Medulla oblongata (tissue), 1 donor: ENCODE data around the gene FTHL17.

Experiments
- DNase-seq: peaks from one replicate; pipeline ENCODE4 v3.0.0-alpha.2; 2015; ENCODE audit errors: extremely low spot score

FTHL17 gene

DNA sequence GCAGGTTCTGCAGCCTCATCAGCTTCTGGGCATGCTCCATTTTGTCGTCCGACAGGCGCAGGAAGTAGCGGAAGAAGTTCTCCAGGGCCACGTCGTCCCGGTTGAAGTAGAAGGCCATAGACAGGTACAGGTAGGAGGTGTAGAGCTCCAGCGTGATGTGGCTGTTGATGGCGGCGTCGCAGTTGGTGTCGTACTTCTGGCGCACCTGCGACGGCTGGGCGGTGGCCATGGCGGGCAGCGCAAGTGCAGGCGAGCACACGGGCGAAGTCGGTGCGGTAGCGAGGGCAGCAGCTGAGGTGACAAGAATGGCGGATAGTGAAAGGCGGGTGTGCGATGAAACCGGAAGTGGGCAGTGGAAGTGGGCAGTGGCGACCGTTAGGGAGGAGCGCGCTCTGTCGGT, at the start of gene FTHL17:
TSS of gene FTHL17 (minus strand) at position 317 of the 400 bp plus-strand sequence. CDS start at position 229, 88 bp downstream.
- DNase-seq = no peak

DNA sequence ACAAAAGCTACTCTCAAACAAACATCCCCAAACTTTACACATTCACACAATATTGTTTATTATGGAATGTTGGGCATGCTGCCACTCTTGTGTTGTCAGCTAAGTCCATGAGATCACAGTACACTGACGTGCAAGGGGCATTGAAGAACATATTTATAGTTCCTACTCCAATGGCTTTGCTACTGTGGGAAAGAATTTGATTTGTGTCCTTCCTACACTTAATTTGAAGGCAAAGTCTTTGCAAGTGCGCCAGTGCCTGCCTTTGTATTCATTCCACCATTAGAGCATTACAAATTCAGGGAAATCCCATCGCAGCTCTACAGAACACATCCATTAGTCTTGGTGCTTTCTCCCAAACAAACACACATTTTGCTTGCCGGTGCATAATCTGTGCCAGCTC, 45.4 kb upstream of the FTHL17 start:
- no peak for DNase-seq

DNA sequence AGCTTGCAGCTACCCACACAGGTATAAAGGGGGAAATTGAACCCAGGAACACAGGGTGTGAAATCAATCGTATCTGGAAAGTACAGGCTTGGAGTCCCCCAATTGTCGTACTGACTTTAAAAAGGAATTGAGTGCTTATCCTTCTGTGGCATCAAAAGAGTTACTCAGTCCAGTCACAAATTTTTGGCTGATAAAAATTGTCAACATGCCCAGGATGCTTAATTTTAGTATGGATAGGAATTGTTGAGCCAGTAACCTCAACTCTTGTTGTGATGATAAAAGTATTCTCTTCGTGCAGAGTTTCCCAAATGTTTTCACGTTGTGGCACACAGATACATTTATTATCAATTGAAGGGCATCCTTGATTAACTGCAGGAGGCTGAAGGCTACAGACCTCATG, 43.6 kb upstream of the FTHL17 start:
- no peak for DNase-seq

DNA sequence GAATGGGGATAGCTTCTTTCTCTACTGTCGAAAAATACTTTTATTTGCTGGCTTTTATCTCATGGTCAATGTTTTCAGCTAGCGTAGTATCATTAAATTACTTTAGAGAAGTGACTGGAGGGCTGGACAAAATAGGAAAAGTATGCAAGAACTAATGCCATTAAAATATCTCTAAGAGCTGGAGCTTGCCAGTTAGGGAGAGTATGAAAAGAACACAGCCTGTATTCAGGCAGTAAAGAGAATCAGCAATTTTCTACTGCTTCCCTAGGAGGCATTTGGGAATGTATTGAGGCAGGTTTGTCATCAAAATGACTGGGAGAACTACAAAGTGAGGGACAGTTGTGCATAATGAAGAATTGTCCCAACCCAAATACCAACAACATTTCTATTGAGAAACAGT, 43.0 kb upstream of the FTHL17 start:
- no peak for DNase-seq

DNA sequence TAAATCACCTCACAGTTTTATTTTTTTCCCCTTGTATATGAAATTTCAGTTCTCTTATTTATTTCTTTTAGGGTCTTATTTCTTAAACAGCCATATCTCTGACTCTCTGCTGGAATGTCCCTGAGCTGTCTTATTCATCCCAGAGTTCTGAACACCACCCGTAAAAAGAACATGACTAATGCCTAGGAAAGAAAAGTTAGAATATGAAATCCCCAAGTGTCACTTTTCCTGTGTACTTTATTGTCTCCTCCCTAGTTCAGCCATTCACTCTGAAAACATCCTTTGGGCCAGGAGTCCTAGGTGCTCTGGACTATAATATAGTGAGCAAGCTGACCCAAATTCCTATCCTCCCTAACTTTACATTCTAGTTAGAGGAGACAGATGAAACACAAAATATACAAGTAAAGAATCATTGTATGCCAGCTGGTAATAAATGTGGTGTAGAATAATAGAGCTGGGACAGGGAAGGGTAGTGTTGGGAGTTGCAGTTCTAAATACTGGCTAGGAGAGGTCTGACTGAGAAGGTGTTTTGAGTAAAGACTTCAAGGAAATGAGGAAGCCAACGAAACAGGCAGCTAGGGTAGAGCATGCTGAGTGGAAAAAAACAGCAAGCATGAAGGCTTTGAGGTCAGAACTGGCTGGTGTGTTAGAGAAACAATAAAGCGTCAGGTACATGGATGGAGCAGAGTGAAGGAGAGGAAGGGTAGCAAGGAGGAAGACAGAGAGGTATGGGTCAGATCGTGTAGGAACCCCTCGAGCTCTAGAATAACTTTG, 40.6 kb upstream of the FTHL17 start:
- no peak for DNase-seq

DNA sequence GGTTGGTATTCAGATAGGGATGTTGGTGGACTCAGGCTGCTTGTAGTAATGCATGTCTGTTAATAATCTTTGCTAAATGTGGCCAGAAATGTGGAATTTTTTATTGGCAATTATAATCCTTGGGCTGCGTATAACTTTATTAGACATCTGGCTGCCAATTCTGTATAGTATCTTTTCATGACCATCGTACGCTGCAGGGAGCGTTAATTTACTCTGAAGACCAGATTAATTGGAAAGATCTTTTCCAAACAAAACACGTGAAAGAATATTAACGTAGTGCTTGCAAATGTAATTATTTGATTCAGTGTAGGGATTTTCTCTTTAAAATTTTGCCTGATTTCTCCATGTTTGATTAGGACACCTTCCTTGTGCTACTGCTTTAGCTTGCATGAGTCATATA, 38.8 kb upstream of the FTHL17 start:
- DNase-seq = no peak

DNA sequence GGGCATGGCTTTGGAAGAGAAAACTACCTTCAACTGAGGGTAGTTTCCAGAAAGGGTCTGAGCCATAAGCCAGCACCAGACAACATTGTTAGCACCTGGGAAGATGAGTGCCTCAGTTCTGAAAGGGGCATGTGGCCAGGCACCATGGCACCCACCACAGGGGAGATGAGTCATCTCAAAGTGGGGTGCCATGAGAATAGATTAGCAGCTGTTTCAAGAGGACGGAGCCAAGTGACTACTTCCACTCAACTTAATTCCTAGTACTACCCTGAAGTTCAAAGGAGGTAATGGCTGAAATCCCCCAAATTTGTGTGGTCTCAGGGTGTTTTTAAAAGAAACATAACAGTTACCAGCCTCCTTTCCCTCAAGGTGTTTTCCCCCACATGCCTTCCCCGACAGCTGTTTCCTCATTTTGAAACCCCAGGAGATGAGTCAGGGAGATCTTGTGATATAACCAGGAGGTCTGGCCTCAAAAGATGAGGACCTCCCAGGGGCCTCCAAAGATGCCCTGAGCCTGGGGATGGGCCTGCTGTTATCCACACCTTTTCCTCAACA, 27.8 kb upstream of the FTHL17 start:
- DNase-seq = no peak

DNA sequence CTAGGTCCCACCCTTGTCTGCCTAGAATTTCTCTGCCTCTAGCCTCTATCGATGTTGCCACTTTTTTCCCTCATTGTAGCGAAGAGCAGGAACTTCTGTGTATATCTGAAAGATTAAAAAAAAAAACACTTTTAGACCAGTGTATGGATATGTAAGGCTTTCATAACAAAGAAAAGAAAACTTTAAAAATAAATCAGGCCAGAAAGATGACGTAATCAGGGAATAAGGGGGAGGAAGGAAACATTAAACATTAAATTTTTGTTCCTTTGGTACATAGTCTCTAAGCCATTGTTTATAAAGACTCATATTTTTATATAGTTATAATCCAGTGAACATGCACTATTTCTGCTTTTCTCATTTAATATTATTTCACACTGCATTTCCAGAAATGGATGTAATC, 26.2 kb upstream of the FTHL17 start:
- DNase-seq = no peak

DNA sequence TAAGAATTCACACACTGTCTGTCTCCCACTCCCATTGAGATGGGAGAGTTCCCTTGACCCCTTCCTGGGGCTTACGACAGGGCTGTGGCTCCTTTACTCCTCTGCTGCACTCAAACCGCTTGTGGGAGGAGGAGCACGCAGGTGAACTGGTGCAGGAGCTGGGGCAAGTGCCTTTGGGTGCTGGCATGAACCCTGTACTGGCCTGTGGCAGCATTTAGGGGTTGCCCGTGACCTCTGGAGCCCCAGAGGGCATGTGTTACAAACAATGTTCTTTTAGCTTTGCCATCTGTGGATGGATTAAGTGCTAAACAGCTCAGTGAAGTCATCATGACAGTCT, 21.8 kb upstream of the FTHL17 start:
- DNase-seq = no peak

DNA sequence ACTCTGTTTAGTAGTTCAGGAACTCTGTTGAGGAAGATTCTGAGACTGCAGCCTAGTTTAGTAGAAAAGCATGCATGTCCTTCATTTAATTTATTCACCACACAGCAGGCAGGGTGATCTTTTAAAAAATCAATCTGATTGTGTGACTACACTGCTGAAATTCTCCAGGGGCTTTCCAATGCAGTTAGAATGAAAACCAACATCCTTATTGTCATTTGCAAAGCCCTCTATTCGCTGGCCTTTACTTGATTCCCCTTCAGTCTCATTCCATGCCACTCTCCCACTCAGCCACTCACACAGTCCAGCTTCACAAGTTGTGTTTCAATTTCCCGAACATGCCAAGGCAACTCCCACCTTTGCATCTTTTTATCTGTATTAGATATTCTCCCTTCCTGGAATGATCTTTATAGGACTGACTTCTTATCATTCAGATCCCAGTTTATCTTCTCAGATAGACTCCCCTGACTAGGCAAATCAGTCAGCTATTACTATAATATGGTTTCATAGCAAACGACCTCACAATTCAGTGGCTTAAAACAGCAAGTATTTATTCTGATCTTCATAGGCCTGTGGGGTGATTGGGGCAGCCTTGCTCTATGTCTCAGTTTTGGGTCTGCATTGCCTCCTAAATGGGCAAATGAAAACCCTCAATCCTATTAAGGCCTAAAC, 21.3 kb upstream of the FTHL17 start:
- no peak for DNase-seq

DNA sequence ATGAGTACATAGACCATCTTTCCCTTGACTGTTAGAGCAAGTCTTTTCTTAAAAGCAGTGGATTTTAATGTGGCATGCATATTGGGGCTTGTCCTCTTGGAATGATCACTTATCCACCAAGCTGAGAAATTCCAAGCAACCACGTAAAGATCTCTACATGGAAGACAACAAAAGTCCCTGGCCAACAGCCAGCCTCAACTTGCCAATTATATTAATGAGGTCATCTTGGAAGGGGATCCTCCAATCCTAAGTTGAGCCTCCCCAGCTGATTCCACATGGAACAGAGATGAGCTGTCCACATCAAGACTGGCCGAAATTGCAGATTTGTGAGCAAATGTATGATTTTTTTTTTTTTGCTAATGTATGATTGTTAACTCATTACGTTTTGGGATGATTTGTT, 20.6 kb upstream of the FTHL17 start:
- no peak for DNase-seq

DNA sequence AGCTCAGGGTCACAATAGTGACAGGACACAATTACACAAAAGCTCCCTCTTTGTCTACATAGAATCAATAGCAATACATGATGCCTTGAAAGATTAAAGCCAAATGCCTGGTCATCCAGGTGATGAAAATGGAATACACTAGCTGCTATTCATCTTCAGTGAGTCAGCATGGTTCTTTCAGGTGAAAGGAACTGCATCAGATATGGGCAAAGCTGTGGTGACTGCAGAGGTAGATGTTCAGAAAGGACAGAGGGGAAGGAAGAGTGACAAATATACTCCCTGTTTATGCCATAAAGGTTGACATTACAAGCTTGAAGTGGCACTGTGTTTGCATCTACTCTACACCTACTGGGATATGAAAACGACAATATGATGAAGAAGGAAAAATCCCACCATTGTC, 20.0 kb upstream of the FTHL17 start:
- DNase-seq = no peak

DNA sequence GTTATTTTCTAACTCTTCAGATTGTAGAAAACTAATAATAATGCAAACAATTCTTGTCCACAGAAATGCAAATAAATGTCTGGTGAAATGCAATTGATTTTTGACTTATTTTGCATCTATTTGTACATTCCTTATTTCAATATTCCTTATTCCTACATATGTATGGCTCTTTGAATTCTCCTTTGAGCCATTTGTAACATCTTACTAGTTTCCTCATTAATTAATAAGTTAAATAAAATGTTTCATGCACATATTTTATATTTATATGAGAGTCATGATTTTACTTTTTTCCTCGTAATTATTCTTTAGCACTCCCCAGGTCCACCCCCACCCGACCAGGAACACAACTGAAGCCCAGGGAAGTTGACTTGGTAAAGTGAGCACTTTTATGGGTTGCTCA, 2.7 kb upstream of the FTHL17 start:
- DNase-seq = no peak

DNA sequence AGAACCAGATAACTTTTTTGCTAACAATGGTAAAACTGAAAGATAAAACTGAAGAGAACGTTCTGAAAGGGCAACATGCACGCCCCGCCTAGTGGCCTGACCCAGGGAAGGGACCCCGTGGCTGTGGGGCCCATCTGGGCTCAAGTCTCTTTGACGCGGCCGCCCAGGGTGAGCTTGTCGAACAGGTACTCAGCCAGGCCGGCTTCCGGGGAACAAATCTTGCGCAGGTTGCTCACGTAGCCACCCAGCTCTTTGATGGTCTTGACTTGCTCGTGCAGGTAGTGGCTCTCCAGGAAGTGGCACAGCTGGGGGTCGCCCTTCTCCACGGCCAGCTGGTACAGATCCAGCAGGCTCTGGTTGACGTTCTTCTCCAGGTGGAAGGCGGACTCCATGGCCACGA, 579 bp downstream of the FTHL17 start:
- no peak for DNase-seq

DNA sequence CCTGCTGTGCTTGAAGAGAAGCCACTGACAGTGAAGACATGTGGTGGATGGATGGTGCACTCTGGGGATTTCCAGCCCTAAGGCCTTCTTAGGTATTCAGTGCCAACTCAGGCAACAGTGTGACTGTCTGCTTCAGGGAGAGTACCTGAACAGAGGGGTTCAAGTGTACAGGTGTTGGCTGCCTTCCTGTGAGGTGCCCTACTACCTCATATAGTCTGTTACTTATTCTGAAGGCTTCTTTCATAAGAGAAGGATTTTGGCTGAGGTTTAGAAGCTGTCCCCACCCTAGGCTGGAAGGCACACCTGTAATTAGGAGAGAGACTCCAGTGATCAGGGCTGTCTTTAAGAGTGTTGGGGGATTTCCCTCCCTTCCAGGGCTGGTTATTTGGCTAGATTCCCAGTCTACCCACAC, 1.8 kb downstream of the FTHL17 start:
- DNase-seq = no peak

DNA sequence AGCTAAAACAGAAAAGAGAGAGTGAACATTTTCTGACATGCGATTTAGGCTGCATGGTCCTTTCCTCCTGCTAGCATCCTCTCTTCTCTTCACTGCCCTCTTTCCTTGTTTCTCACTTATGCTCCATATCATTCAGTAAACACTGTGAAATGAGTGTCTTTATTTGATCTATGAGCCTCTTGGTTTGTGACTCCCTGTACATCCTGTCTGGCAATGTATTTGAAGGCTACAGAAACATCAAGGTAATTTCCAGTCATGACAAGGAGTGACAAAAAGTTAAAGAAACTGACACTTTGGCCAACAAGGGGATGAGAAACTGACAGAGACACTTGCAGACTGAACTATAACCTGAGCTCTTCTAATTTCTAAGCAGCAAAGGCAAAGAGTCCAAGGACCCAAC, 8.7 kb downstream of the FTHL17 start:
- no peak for DNase-seq

DNA sequence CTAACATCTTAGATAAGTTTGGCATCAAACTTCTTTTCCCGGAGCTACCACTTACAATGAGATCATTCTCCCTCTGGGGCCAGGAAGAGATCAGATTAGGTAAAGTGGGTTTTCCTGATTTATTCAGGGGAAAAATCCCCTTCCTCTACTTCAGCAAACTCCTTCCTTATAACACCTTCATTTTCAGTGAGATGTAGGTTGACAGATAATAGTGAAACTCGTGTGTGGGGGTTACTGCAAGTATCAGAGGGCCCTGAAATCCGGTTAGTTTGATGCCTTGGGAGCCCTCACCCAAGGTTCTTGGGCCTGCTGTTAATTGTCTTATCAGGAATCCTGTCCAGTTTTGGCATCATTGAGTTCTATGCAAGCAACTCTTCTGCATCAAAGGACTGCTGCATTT, 10.8 kb downstream of the FTHL17 start:
- no peak for DNase-seq

DNA sequence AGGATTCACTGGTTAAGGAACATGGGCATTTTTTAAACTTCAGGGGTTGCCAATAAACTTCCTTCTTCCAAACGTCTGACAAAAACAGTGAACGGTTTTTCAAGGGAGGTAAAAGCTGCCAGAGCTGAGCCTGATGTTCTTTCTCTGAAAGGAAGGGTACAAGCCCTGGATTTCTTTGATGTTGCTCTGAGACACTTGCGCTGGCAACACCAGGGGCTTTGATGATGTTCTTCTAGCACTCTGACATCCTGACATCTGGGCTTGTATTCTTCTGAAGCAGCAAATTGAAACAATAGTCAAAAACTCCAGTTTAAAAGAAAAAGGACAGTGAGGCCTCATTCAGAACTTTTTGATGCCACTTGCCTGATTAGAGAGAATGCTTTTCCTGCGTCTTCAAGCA, 11.8 kb downstream of the FTHL17 start:
- no peak for DNase-seq

DNA sequence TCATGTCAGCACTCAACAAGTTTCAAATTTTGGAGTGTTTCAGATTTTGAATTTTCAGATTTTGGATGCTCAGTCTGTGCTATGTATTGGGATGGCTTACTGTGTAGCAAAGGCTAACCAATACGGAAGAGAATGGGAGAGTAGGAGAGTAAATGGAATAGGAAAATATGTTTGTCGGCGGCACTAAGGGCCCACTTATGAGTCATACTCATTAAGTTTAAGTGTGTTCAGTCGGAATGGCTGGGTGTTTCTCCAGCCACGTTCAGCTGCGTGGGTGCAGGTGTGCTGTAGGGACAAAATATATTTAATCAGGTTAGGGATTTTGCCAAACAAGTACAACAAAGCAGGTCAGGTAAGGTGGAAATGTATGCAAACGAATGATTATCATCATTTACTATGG, 13.6 kb downstream of the FTHL17 start:
- no peak for DNase-seq

DNA sequence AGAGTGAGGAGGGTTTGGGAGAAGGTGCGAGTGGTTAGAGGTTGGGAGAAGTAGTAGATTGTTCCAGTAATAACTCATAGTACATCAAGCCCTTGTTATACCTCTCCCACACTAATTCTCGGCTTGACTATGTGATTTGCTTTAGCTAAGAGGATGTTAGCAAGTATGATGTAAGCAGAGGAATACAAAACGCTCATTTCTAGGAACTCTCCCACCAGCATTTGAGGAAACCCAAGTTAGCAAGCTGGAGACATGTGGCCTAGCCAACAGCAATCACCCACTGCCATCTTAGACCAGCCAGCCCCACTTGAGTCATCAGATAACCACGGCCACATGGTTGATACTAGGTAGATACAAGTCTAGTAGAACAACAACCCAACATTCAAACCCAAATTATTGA, 14.2 kb downstream of the FTHL17 start:
- DNase-seq = no peak

DNA sequence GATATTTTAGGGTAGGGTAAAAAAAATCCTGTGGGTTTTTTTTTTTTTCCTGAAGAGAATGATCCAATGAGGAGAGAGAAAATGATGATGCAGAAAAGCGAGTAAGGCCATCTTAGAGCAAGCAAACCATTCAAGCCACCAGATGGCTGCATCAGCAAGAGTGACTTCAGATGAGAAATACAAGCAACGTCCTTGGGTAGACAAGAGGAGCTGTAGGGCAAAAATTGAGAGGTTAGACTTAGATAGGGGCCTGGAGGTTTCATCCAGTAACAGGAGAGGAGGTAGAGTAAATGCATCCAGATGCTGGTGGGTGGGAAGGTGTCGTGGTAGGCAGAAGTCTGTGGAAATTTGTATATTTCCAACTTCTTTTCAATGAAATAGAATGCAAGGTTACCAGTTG, 14.6 kb downstream of the FTHL17 start:
- no peak for DNase-seq

DNA sequence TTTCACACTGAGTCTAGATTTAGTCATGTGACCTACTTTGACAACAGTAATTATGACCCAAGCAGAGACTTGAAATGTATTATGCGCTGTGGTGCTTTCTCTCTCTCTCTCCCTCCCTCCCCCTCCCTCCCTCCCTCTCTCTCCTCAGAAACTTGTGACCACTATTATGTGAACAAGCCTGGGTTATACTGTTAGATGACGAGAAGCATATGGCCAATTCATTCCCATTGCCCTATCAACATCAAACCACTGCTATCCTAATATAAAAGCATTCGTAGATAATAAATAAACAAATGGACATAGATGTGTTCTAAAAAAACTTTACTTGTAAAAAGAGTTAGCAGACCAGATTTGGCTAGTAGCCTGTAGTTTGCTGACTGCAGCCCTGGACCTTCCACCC, 18.2 kb downstream of the FTHL17 start:
- no peak for DNase-seq

DNA sequence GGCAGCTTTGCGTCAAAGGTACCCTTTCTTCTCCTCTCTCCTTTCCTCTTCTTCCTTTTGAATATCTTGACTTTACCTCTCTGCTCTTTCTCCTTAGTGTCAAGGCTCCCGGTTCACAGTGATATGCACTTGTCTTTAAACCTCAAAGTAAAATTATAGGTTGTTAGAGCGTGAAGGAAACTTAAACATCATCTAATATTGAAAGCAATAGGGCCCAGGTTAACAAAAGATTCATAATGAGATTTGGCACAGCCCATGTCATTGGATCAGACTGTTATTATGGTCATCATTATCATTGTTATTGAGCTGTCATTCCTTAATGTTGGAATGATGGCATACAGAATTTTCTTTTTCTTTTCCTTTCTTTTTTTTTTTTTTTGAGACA, 32.5 kb downstream of the FTHL17 start:
- no peak for DNase-seq
